ENCODE data around the gene KCNJ18.
"Not testable (repeated sequence)": the region's sequence is repeated elsewhere in the genome, so short reads cannot be mapped to it uniquely, and the experiment has no call there.

GRCh38 chr17:21668746-21669508 is 23.4 kb upstream of the KCNJ18 start:
- not testable (repeated sequence) for TF ChIP-seq CTCF (IDR thresholded peaks at IDR 0.05; ENCODE audit: poor library complexity); EZH2 (IDR thresholded peaks at IDR 0.05; ENCODE audit: borderline replicate concordance)
